ENCODE measurements around the gene HPSE2.

Gene HPSE2

GRCh38 chr10:98589691-98590090, 646.0 kb downstream of the HPSE2 start:
- no peak for DNase-seq (ENCODE audit: low read depth)
- TF ChIP-seq CTCF (IDR thresholded peaks at IDR 0.05; ENCODE audit: control insufficient read depth, extremely low read depth, insufficient read depth): no peak

GRCh38 chr10:98589007-98589406, 646.6 kb downstream of the HPSE2 start:
- DNase-seq (ENCODE audit: low read depth): no peak

More at GRCh38 chr10:98589691-98590090, 646.0 kb downstream of the HPSE2 start:
- no peak overlapping the region for H3K4me3 ChIP-seq (ENCODE audit: low read depth, low read length)

GRCh38 chr10:98587156-98587837, 648.4 kb downstream of the HPSE2 start:
- TF ChIP-seq CTCF (IDR thresholded peaks at IDR 0.05; ENCODE audit: control insufficient read depth, extremely low read depth, insufficient read depth): no peak

More at GRCh38 chr10:98589007-98589406, 646.6 kb downstream of the HPSE2 start:
- no peak for TF ChIP-seq CTCF (IDR thresholded peaks at IDR 0.05; ENCODE audit: control insufficient read depth, extremely low read depth, insufficient read depth)
- H3K4me3 ChIP-seq (ENCODE audit: low read depth, low read length): no peak overlapping the region

GRCh38 chr10:98586096-98586495, 649.6 kb downstream of the HPSE2 start:
- DNase-seq (ENCODE audit: low read depth): no peak
- no peak overlapping the region for H3K4me3 ChIP-seq (ENCODE audit: low read depth, low read length)
- TF ChIP-seq CTCF (IDR thresholded peaks at IDR 0.05; ENCODE audit: control insufficient read depth, extremely low read depth, insufficient read depth): no peak

More at GRCh38 chr10:98587156-98587837, 648.4 kb downstream of the HPSE2 start:
- H3K4me3 ChIP-seq (ENCODE audit: low read depth, low read length): no peak overlapping the region
- DNase-seq (ENCODE audit: low read depth): no peak

- no peak overlapping the region for H3K4me3 ChIP-seq (ENCODE audit: low read depth, low read length)
- TF ChIP-seq CTCF (IDR thresholded peaks at IDR 0.05; ENCODE audit: control insufficient read depth, extremely low read depth, insufficient read depth): no peak
- DNase-seq (ENCODE audit: low read depth): no peak
Measured at GRCh38 chr10:98582363-98582762, 653.3 kb downstream of the HPSE2 start.

- DNase-seq (ENCODE audit: low read depth): no peak
- H3K4me3 ChIP-seq (ENCODE audit: low read depth, low read length): no peak overlapping the region
- peak; percentile 47 for TF ChIP-seq CTCF (IDR thresholded peaks at IDR 0.05; ENCODE audit: control insufficient read depth, extremely low read depth, insufficient read depth)
Measured at GRCh38 chr10:98577578-98577977, 658.1 kb downstream of the HPSE2 start.

GRCh38 chr10:98577168-98577567, 658.5 kb downstream of the HPSE2 start:
- TF ChIP-seq CTCF (IDR thresholded peaks at IDR 0.05; ENCODE audit: control insufficient read depth, extremely low read depth, insufficient read depth): no peak
- no peak for DNase-seq (ENCODE audit: low read depth)

More at GRCh38 chr10:98577168-98577567, 658.5 kb downstream of the HPSE2 start:
- no peak overlapping the region for H3K4me3 ChIP-seq (ENCODE audit: low read depth, low read length)
